Measurements from ENCODE around the gene SORL1-AS1.

The SORL1-AS1 gene

GRCh38 chr11:121420398-121420797, 32.4 kb downstream of the SORL1-AS1 start:
- no peaks in the 10 kb centered on the region for H3K36me3 ChIP-seq (replicated peaks; ENCODE audit: low read depth, low read length)
- H3K79me2 ChIP-seq (ENCODE audit: low read length): no peaks in the 10 kb centered on the region
- TF ChIP-seq EZH2phosphoT487 (IDR thresholded peaks at IDR 0.05; ENCODE audit: low read depth) (no peak), CTCF (IDR thresholded peaks at IDR 0.05; ENCODE audit: low read depth, low read length) (no peak)
- no peaks in the 10 kb centered on the region for H4K20me1 ChIP-seq (ENCODE audit: insufficient read depth, low read length)
- H3K4me3 ChIP-seq (ENCODE audit: low read length): no peak overlapping the region
- no peak overlapping the region for H3K9ac ChIP-seq (ENCODE audit: low read length)
- no peaks in the 10 kb centered on the region for H3K9me3 ChIP-seq (ENCODE audit: insufficient read depth, low read length)
- H2AFZ ChIP-seq (ENCODE audit: low read depth, low read length): no peak overlapping the region
- H3K27me3 ChIP-seq (ENCODE audit: low read depth, low read length): no peaks in the 10 kb centered on the region
- H3K4me2 ChIP-seq (ENCODE audit: low read length): no peak overlapping the region
- H3K27ac ChIP-seq (ENCODE audit: low read length): no peak overlapping the region
- peaks cover 37% of the 10 kb centered on the region for H3K4me1 ChIP-seq (ENCODE audit: low read length)

DNA sequence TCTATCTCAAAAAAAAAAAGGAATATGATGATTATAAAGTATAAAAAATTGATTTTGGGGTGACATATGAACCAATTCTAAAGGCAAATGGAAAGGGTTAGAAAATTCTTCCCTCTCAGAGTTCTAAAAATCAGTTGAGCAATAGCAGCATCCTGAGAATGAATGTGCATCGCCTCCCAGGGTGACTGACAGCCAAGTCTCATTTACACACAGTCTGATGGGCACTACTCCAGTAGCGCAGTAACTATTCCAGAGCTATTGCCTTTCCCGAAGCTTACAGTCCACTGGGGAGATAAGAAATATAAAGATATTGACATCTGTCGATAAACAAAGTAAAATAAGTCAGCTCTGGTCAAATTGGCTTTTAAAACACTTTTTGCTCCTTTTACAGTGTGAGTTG, 32.9 kb downstream of the SORL1-AS1 start:
- H3K9ac ChIP-seq (ENCODE audit: low read length): no peak overlapping the region
- no peaks in the 10 kb centered on the region for H3K9me3 ChIP-seq (ENCODE audit: insufficient read depth, low read length)
- no peak overlapping the region for H3K4me3 ChIP-seq (ENCODE audit: low read length)

DNA sequence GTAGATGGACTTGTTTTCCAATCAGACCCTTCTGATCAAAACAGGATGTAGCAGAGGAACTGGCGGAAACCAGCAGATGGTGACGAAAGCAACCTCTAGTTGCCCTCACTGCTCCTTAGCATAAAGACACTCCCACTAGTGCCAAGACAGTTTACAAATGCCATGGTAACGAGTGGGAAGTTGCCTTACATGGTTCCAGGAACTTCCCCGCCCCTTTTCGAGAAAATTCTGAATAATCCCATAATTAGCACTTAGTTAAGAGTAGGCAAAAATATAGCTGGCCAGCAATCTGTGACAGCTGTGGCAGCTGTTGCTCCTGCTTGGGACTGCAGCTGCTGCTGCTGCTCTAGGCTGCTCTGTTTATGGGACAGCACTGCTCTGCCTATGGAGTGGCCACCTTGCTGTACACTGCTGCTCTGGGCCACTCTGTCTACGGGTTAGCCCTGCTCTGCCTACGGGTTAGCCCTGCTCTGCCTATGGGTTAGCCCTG, 34.1 kb downstream of the SORL1-AS1 start:
- peak overlapping the region; percentile 1; the same call in 1 of the 2 replicates for H3K4me2 ChIP-seq (ENCODE audit: low read length)
- no peaks in the 10 kb centered on the region for H3K36me3 ChIP-seq (replicated peaks; ENCODE audit: low read depth, low read length)
- no peak overlapping the region for H2AFZ ChIP-seq (ENCODE audit: low read depth, low read length)
- no peak overlapping the region for H3K4me3 ChIP-seq (ENCODE audit: low read length)
- H3K27ac ChIP-seq (ENCODE audit: low read length): no peak overlapping the region
- no peaks in the 10 kb centered on the region for H4K20me1 ChIP-seq (ENCODE audit: insufficient read depth, low read length)
- H3K27me3 ChIP-seq (ENCODE audit: low read depth, low read length): no peaks in the 10 kb centered on the region
- H3K79me2 ChIP-seq (ENCODE audit: low read length): no peaks in the 10 kb centered on the region
- no peak overlapping the region for H3K9ac ChIP-seq (ENCODE audit: low read length)
- peaks cover 37% of the 10 kb centered on the region for H3K4me1 ChIP-seq (ENCODE audit: low read length)
- H3K9me3 ChIP-seq (ENCODE audit: insufficient read depth, low read length): no peaks in the 10 kb centered on the region
- TF ChIP-seq CTCF (IDR thresholded peaks at IDR 0.05; ENCODE audit: low read depth, low read length) (no peak), EZH2phosphoT487 (IDR thresholded peaks at IDR 0.05; ENCODE audit: low read depth) (no peak)

More for the DNA sequence above, 32.9 kb downstream of the SORL1-AS1 start:
- Histone ChIP-seq H3K4me1 (ENCODE audit: low read length) (peaks cover 37% of the 10 kb centered on the region), H3K27me3 (ENCODE audit: low read depth, low read length) (no peaks in the 10 kb centered on the region), H2AFZ (ENCODE audit: low read depth, low read length) (no peak overlapping the region), H3K36me3 (replicated peaks; ENCODE audit: low read depth, low read length) (no peaks in the 10 kb centered on the region), H3K27ac (ENCODE audit: low read length) (no peak overlapping the region), H4K20me1 (ENCODE audit: insufficient read depth, low read length) (no peaks in the 10 kb centered on the region), H3K4me2 (ENCODE audit: low read length) (no peak overlapping the region), H3K79me2 (ENCODE audit: low read length) (no peaks in the 10 kb centered on the region)
- TF ChIP-seq EZH2phosphoT487 (IDR thresholded peaks at IDR 0.05; ENCODE audit: low read depth) (no peak), CTCF (IDR thresholded peaks at IDR 0.05; ENCODE audit: low read depth, low read length) (no peak)

DNA sequence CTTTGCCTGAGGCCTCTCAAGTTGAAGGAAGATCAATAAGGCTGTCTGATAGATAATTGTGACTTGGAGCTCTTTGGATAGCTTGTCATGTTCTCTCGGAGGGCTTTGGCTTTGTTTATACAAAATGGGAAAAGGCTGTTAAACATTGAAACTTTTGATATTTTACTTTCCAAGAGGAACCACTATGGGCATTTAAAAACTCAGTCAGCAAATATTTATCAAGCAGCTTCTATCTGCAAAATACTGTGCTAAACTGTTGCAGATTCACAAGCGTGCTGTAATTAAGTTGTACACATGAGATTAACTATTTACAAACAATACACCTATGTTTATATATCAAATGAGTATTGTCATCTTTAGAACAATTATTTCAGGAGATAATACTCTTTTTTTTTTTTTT, 35.2 kb downstream of the SORL1-AS1 start:
- Histone ChIP-seq H3K36me3 (replicated peaks; ENCODE audit: low read depth, low read length) (no peaks in the 10 kb centered on the region), H3K79me2 (ENCODE audit: low read length) (no peaks in the 10 kb centered on the region), H3K27me3 (ENCODE audit: low read depth, low read length) (no peaks in the 10 kb centered on the region), H3K4me1 (ENCODE audit: low read length) (peaks cover 32% of the 10 kb centered on the region), H3K4me2 (ENCODE audit: low read length) (no peak overlapping the region), H3K9me3 (ENCODE audit: insufficient read depth, low read length) (no peaks in the 10 kb centered on the region), H2AFZ (ENCODE audit: low read depth, low read length) (peak overlapping the region; percentile 36), H3K4me3 (ENCODE audit: low read length) (no peak overlapping the region), H3K9ac (ENCODE audit: low read length) (no peak overlapping the region), H3K27ac (ENCODE audit: low read length) (no peak overlapping the region), H4K20me1 (ENCODE audit: insufficient read depth, low read length) (no peaks in the 10 kb centered on the region)
- TF ChIP-seq EZH2phosphoT487 (IDR thresholded peaks at IDR 0.05; ENCODE audit: low read depth) (no peak), CTCF (IDR thresholded peaks at IDR 0.05; ENCODE audit: low read depth, low read length) (no peak)

Data from OCI-LY3 (cell line).